ENCODE measurements around the gene PNMA8B.

The PNMA8B gene

DNA sequence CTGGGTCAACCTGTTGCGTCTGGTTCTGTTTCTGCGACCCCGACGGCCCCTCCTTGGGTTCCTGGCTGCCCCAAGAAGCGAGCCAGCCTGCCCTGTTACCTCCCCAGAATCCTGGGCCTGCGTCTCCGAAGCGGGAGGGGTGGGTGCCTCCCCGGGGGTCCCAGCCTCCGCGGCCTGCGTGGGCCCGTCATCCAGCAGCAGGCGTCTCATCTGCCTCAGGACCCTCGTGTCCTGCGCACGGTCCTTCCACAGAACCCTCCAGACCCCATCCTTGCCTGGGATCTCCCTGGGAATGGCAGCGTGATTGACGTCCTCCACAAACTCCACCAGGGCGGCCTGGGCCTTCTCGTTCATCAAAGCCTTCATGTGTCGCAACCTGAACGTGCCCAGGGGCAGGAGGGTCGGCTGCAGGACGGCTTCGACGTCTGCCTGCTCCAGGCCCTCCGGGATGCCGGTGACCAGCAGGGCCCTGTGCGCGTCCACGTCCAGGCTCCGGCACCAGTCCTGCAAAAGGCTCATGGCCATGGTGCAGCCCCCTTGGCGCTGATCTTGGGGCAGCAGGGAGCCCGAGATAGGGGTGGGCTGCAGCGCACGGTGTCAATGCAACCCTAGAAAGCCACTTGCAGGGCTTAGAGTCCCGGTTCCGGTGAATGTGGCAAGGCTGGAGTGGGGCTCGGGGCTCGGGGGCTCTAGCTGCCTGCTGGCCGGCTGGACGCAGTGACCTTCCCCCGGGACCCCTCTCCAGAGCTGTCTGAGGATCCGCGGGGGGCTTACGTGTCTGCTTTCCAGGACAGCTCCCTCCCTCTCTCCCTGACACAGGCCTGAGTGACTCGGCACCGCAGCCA is 504 bp downstream of the PNMA8B start:
- no peak overlapping the region for H3K27ac Mint-ChIP-seq
- H3K4me1 Mint-ChIP-seq = peaks cover 9% of the 10 kb centered on the region
- peak overlapping the region; percentile 72 to 76 (median 73) for H3K4me3 Mint-ChIP-seq
- TF ChIP-seq, protein P1, sequence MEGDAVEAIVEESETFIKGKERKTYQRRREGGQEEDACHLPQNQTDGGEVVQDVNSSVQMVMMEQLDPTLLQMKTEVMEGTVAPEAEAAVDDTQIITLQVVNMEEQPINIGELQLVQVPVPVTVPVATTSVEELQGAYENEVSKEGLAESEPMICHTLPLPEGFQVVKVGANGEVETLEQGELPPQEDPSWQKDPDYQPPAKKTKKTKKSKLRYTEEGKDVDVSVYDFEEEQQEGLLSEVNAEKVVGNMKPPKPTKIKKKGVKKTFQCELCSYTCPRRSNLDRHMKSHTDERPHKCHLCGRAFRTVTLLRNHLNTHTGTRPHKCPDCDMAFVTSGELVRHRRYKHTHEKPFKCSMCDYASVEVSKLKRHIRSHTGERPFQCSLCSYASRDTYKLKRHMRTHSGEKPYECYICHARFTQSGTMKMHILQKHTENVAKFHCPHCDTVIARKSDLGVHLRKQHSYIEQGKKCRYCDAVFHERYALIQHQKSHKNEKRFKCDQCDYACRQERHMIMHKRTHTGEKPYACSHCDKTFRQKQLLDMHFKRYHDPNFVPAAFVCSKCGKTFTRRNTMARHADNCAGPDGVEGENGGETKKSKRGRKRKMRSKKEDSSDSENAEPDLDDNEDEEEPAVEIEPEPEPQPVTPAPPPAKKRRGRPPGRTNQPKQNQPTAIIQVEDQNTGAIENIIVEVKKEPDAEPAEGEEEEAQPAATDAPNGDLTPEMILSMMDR (IDR thresholded peaks at IDR 0.05; ENCODE audit: unreplicated experiment in 3 of 3) = no peak
- H3K9me3 Mint-ChIP-seq = no peaks in the 10 kb centered on the region
- no peaks in the 10 kb centered on the region for H3K36me3 Mint-ChIP-seq (ENCODE audit: low read depth)
- H3K27me3 Mint-ChIP-seq (ENCODE audit: low read depth) = peaks cover 18% of the 10 kb centered on the region

DNA sequence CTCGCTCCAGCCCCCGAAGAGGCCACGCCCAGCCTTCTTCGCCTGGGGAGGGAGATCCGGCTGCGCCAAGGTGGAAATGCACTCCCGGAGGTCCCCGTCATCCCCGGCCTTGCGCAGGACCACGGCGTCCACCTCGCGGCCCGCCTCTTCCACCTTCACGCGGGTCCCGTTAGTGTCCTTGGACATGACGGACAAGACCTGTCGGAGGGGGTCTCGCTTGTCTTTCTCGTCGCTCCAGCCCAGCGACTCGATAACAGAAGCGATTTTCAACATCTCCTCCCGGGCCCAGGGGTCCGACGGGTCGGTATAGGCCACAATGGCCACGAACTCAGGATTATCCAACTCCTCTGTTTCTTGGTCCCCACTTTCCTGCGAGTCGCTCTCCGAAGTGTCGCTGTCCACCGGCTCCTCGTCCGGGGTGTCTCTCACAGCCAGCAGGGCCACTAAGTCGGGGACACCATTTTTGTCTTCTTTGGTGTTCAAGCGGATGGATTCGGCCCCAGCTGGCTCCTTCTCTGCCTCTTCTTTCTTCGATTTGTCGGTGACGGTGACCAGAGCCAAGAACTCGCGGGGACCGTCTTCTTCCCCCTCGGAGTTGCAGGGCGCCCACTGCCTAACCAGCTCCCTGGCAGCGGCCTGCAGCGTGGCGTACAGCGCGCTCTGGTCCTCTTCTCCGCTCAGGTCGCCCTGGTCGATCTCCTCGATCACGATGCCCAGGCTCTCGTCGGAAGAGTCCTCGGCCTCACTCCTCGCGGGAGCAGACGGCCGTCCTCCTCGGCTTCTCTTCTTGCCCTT is 1.3 kb downstream of the PNMA8B start:
- TF ChIP-seq, protein P1 (IDR thresholded peaks at IDR 0.05; ENCODE audit: unreplicated experiment in 3 of 3) = no peak
- H3K4me1 Mint-ChIP-seq = peaks cover 14% of the 10 kb centered on the region
- peaks cover 27% of the 10 kb centered on the region for H3K27me3 Mint-ChIP-seq (ENCODE audit: low read depth)
- no peaks in the 10 kb centered on the region for H3K9me3 Mint-ChIP-seq
- H3K36me3 Mint-ChIP-seq (ENCODE audit: low read depth) = no peaks in the 10 kb centered on the region
- peak overlapping the region; percentile 43 to 72 (median 60) for H3K4me3 Mint-ChIP-seq
- peak overlapping the region in 1 of 3 experiments; percentile 10 for H3K27ac Mint-ChIP-seq

DNA sequence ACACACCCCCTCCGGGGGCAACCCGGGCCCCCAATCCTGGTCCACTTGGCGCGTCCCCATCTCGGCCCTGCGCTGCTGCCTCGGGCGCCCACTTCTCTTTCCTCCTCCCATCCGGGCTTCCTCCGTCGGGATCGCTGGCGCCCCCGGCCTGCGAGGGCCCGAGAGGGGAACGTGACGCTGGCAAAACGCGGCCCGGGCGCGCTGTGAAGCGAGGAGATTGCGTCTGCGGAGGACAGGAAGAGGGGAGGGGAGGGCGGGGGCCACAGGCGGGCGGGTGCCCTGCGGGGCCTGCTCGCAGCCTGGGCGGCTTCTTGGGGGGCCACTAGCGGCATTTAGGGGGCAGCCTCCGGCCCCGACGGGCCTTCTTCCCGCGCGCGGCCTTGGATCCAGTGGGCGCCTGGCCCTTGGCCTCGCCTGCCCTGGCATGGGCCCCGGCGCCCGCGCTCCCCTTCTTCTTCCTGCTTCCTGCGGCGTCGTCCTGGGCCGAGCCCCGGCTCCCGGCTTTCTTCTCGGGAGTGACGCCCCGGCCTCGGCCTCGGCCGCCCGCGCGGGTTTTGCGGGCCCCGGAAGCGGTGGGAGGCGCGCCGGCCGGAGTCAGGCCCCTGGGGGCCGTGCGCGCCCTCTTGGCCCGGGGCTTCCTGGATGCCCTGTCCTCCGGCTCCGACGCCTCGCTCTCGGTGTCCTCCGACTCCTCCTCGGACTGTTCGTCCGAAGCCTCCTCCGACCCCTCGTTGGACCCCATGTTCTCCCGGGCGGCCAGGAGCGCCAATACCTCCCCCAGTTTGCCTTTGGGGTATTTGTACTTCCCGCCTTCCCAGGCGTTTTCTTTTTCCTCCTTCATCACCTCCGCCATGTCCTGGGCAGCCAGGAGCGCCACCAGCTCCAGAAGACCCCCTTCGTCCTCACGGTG is 2.2 kb downstream of the PNMA8B start:
- peaks cover 35% of the 10 kb centered on the region for H3K27me3 Mint-ChIP-seq (ENCODE audit: low read depth)
- H3K36me3 Mint-ChIP-seq (ENCODE audit: low read depth) = no peaks in the 10 kb centered on the region
- H3K27ac Mint-ChIP-seq = no peak overlapping the region
- TF ChIP-seq, protein P1 (IDR thresholded peaks at IDR 0.05; ENCODE audit: unreplicated experiment in 3 of 3) = no peak
- peaks cover 22% of the 10 kb centered on the region for H3K4me1 Mint-ChIP-seq
- H3K4me3 Mint-ChIP-seq = peak overlapping the region; percentile 34 to 64 (median 51)
- H3K9me3 Mint-ChIP-seq = no peaks in the 10 kb centered on the region

DNA sequence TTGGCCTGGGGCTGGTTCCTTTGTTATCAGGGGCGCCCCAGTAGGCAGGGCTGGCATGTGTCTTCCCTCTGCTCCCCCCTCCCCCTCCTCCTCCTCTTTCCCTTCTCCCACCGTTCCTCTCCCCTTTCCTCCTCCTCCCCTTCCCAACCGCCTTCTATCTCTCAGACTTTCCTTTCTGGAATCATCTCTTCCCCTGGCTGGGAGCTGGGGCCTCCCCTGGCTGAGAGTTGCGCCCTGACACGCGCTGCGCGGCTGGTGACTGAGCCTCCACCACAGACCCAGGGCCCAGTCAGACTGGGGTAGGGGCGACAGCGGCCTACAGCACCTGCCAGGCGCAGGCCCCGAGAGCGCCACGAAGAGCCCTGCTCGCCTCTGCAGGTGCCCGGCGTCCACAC is 2.8 kb downstream of the PNMA8B start:
- peak overlapping the region in 1 of 3 experiments; percentile 64 for H3K4me3 Mint-ChIP-seq
- no peaks in the 10 kb centered on the region for H3K36me3 Mint-ChIP-seq (ENCODE audit: low read depth)
- TF ChIP-seq, protein P1 (IDR thresholded peaks at IDR 0.05; ENCODE audit: unreplicated experiment in 3 of 3) = no peak
- peaks cover 39% of the 10 kb centered on the region for H3K27me3 Mint-ChIP-seq (ENCODE audit: low read depth)
- H3K4me1 Mint-ChIP-seq = peaks cover 27% of the 10 kb centered on the region
- H3K9me3 Mint-ChIP-seq = no peaks in the 10 kb centered on the region
- H3K27ac Mint-ChIP-seq = no peak overlapping the region

DNA sequence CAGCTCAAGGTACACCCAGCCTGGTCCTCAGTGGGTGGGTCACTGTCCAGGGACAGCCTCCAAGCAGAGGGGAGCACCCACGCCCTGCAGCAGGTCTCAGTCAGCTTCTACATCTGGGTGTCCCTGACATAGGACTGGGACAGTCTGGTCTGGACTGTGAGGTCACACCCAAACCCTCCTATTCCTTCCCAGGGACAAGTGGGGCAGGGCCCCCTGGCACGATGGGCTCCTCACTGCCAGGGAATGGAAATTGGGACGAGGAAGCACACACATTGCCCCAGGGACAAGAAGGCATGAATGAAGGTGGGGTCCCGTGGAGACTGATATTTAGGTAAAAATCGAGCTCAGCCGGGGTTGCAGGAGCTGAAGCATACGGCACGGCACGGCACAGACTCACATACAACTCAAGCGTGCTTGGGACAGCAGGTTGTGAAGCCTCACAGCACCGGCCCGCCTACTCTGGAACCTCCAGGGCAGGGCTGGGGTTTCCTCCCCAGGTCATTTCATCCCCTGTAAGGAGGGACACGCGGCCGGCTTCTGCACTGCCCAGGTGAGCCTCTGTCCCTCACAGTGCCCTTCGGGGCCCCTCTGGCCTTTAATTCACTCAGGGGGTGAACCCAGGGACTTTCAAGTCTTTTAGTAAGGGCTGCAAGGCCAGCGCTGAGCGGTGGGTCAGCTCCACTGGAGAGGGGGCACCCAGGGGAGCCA is 3.5 kb downstream of the PNMA8B start:
- Mint-ChIP-seq H3K27me3 (ENCODE audit: low read depth) (peaks cover 42% of the 10 kb centered on the region), H3K4me1 (peaks cover 34% of the 10 kb centered on the region), H3K4me3 (peak overlapping the region; percentile 40 to 72 (median 48)), H3K36me3 (ENCODE audit: low read depth) (no peaks in the 10 kb centered on the region), H3K9me3 (no peaks in the 10 kb centered on the region), H3K27ac (peak overlapping the region in 1 of 3 experiments; percentile 45)
- TF ChIP-seq, protein P1 (IDR thresholded peaks at IDR 0.05; ENCODE audit: unreplicated experiment in 3 of 3) = no peak
